AG09319 (cell line): ENCODE results near the gene CXCR3.
"Not testable (repeated sequence)": the region's sequence is repeated elsewhere in the genome, so short reads cannot be mapped to it uniquely, and the experiment has no call there.

Experiments
- DNase-seq: peaks from one replicate; pipeline ENCODE4 v3.0.0-alpha.2; 2010; ENCODE audit warnings: low read depth; ENCODE audit errors: extremely low read depth
- CTCF ChIP-seq: IDR thresholded peaks from 2 replicates; pipeline ENCODE4 v1.5.1; 2011; ENCODE audit warnings: low read depth, mild to moderate bottlenecking, inconsistent platforms, low read length, moderate library complexity

CXCR3 gene

GRCh38 chrX:71579990-71580380 is 38.3 kb downstream of the CXCR3 start:
- no peak for TF ChIP-seq CTCF
- DNase-seq: no peak

GRCh38 chrX:71579136-71579989 is 38.9 kb downstream of the CXCR3 start:
- DNase-seq: no peak

DNA sequence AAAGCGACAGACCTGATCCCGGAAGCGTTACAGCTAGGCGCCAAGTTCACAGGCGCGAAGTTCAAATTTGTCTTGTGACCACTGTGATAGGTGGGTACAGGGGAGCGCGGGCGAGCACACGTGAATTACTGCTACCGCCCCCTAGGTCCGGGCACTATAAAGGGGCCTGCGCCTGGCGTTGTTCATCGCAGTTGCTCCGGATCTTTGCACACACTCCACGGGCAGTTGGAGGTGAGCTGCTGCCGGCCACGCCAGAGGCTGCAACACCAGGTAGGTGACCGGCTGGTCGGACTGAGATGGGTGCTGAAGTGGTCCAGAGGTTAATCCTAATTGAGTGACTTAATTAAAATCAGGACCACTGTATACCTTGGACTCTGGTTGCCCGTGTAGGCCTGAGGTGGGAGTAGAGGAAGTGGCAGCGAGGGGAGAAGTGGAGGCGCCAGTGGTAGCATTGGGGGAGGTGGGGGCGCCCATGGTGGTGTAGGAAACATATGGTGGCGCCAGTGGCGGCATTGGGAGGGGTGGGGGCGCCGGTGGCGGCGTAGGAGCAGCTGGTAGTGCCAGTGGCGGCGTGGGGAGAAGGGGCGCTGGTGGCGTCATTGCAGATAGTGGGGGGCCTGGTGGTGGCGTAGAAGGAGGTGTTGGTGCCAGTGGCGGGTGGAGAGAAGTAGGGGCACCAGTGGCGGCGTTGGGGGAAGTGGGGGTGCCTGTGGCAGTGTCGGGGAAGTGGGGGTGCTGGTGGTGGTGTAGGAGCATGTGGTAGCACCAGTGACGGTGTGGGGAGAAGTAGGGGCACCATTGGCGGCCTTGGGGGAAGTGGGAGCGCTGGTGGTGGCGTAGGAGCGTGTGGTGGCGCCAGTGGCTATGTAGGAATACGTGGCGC is 39.8 kb downstream of the CXCR3 start, which contains the start of gene GCNA:
Gene GCNA, plus strand, starts transcription at position 185 of the 883 bp plus-strand sequence. CDS start 2,385 bp downstream, outside the sequence.
- TF ChIP-seq CTCF: no peak
- no peak for DNase-seq

More at GRCh38 chrX:71579136-71579989, 38.9 kb downstream of the CXCR3 start:
- no peak for TF ChIP-seq CTCF

GRCh38 chrX:71577682-71578081 is 40.6 kb downstream of the CXCR3 start:
- no peak for DNase-seq
- no peak for TF ChIP-seq CTCF

DNA sequence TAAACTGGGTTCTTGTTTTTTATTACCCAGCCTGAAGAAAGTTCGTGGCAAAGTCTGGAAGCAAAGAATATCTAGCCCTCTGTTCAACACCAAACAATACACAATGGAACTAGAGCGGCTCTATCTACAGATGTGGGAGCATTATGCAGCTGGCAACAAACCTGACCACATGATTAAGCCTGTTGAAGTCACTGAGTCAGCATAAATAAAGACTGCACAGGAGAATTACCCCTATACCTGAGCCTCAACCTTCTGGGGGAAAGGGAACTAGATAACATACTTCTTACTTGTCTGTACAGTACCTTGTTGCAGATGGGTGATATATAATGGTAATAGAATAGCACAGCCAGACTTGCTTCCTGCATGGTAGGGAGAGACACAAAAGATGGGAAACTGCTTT is 44.7 kb downstream of the CXCR3 start:
- no peak for TF ChIP-seq CTCF
- no peak for DNase-seq

DNA sequence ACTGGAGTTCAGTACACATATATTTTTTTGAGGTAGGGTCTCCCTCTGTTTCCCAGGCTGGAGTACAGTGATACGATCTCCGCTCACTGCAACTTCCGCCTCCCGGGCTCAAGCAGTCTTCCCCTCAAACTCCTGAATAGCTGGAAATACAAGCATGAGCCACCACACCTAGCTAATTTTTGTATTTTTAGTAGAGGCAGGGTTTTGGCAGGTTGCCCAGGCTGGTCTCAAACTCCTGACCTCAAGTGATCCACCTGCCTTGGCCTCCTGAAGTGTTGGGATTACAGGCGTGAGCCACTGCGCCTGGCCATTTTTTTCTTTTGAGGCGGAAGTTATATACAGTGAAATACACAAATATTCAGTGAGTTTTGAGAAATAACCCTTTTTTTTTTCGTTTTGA is 46.9 kb downstream of the CXCR3 start:
- not testable (repeated sequence) for DNase-seq
